Urinary bladder (tissue), 4 donors: ENCODE data around the gene PIP4K2A. TPM values are rescaled to one million over a fixed set of nuclear protein-coding genes. Genes with fewer than 3 reads are reported as not detected.
"Not testable (repeated sequence)": the region's sequence is repeated elsewhere in the genome, so short reads cannot be mapped to it uniquely, and the experiment has no call there.

Experiments used
- DNase-seq: peaks from one replicate; pipeline ENCODE4 v3.0.0-alpha.2; 2015; ENCODE audit errors: extremely low spot score
- H3K27ac ChIP-seq: one replicate; pipeline ENCODE4 v1.5.1; 2013; ENCODE audit warnings: low read depth, mild to moderate bottlenecking, moderate library complexity
- H3K36me3 ChIP-seq: one replicate; pipeline ENCODE4 v1.6.1; 2013; ENCODE audit warnings: mild to moderate bottlenecking, moderate library complexity; ENCODE audit not compliant: insufficient read depth
- H3K4me1 ChIP-seq: one replicate; pipeline ENCODE4 v1.6.1; 2013; ENCODE audit warnings: mild to moderate bottlenecking, moderate library complexity; ENCODE audit not compliant: insufficient read depth
- H3K4me3 ChIP-seq: one replicate; pipeline ENCODE4 v1.5.1; 2013; ENCODE audit warnings: low read depth, low read length
- WGBS: extraction: QIAGEN DNeasy Blood & Tissue Kit; methylation state at CpG from one replicate; pipeline ENCODE4 v1.1.7; 2013; 5-methylcytosine and 5-hydroxymethylcytosine counted together
- polyA plus RNA-seq: library from polyadenylated mRNA; stranded (reverse); fragments of 200-250 nt; gene quantifications from one replicate; pipeline ENCODE4 v1.2.3, GENCODE V29; 2013
- total RNA-seq: library from RNA; depleted of rRNA; stranded (reverse); fragments of >200 nt; gene quantifications from one replicate; pipeline ENCODE4 v1.2.3, GENCODE V29; 2014
- donor health status: healthy with polysubstance abuse.
- donor health status: healthy.

PIP4K2A gene
- total and polyA plus RNA-seq, 2 donors = 27.0 to 29.1 TPM

DNA sequence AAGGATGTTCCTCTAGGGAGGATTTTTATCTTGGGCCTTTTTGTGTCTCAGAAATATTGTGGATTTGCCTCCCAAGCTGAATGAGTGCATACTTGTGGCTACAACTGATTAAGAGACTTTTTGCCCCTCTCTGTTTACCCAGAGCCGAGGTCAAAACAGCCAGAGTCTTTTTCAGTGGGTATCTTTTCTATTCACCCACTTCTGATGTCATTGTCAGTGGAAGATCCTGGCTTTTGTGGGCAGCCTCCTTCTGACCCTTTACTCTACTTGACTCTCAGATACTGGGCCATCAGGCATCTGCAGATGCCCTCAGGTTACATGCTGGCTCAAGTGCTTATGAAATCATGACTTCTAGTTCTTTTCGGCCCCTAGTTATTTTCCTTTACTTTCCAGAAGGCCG lies 19.6 kb upstream of the PIP4K2A start:
- DNase-seq = no peak
- WGBS = 92% methylated on average over 3 of the region's 3 CpGs

DNA sequence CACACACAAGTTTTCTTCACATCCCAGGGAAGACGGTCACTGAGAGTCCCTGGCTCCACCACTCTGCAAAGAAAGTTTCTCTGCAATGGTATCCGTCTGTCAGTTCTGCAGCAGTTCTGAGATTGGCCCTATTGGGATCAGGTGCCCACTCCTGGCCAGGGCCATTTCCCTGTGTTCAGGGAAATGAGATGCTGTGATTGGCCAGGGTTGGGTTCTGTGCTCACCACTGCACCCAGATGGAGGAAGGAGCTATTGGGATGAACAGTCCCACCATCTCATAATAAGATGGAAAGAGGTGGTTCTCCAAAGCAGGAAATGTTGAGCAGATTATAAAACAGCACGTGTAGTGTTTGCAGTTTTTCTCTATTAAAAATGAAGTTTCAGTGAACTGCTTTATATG lies 13.3 kb upstream of the PIP4K2A start:
- H3K27ac ChIP-seq = no peak overlapping the region
- no peaks in the 10 kb centered on the region for H3K4me1 ChIP-seq
- H3K36me3 ChIP-seq = no peaks in the 10 kb centered on the region
- WGBS = 77% methylated on average over 3 of the region's 3 CpGs
- DNase-seq = no peak
- no peak overlapping the region for H3K4me3 ChIP-seq

More for the DNA sequence above, 19.6 kb upstream of the PIP4K2A start:
- no peaks in the 10 kb centered on the region for H3K4me1 ChIP-seq
- no peak overlapping the region for H3K27ac ChIP-seq
- H3K4me3 ChIP-seq = no peak overlapping the region
- no peaks in the 10 kb centered on the region for H3K36me3 ChIP-seq

DNA sequence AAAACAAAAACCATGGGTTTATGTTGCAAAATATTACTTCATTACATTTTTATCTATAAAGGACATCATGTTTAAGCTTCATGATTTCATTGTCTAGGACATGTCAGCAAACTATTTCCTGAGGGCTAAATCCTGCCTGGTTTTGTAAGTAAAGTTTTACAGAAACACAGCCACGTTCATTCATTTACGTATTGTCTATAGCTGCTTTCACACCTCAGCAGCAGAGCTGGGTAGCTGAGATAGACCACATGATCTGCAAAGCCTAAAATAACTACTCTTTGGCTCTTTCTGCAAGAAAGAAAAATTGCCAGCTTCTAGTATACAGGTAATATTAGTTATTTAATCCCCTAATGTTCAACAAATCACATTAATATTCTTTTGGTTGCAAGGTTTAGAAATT lies 12.7 kb upstream of the PIP4K2A start:
- Histone ChIP-seq H3K27ac (no peak overlapping the region), H3K36me3 (no peaks in the 10 kb centered on the region), H3K4me3 (no peak overlapping the region), H3K4me1 (no peaks in the 10 kb centered on the region)
- WGBS = 51% methylated on average over 2 of the region's 2 CpGs
- DNase-seq = no peak

DNA sequence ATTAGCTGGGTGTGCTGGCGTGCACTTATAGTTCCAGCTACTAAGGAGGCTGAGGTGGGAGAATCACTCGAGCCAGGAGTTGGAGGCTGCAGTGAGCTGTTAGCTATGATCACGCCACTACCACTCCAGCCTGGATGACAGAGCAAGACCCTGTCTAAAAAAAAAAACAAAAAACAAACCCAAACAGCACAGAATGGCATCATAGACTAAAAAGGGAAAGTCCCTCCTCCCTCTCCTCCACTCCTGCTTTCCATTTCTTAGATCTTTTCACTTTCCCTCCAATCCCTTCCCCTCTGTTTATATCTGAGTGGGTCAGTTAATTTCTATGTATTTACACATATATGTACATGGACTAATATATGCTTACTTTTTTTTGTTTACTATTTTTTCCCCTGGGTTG lies 10.4 kb upstream of the PIP4K2A start:
- DNase-seq = no peak
- WGBS = 90% methylated on average over 3 of the region's 3 CpGs
- H3K4me3 ChIP-seq = no peak overlapping the region

DNA sequence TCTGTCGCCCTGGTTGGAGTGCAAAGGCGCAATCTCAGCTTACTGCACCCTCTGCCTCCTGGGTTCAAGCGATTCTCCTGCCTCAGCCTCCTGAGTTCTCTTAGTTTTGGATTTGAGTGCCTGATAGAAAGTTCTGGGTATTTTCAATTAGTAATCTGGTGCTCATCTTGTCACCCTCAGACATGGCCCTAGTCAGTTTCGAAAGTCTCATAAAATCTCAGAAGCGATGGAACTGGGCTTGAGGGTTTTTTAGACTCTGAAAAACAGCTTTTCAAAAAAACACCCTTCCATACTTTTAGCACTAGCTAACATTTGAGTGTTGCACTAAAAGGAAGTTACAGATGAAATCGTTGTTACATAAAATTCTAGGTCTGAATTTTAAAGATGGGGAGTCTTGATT lies 9.4 kb upstream of the PIP4K2A start:
- Histone ChIP-seq H3K27ac (no peak overlapping the region), H3K4me1 (no peaks in the 10 kb centered on the region), H3K36me3 (no peaks in the 10 kb centered on the region), H3K4me3 (no peak overlapping the region)
- DNase-seq = no peak
- 84% methylated on average over 6 of the region's 6 CpGs for WGBS

More for the DNA sequence above, 10.4 kb upstream of the PIP4K2A start:
- Histone ChIP-seq H3K4me1 (no peaks in the 10 kb centered on the region), H3K36me3 (no peaks in the 10 kb centered on the region), H3K27ac (no peak overlapping the region)

DNA sequence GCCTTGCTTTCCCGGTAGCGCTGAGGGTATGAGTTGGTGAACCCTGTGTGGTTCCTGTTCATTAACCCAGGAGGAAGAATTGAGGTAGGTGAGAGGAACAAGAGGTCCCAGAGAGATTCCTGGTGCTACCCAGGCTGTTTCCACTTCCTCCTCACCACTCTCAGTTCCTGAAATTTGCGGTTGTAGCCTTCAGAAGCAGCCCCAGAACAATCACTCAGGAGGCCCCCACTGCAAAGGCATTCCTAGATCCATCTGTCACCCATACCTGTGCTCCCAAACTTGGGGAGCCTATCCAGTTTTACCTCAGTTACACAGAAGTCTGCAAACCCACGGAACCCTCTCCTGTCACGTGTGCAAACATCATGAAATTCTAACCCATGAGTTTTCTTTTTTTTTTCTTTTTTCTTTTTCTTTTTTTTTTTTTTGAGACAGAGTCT lies 9.0 kb upstream of the PIP4K2A start:
- Histone ChIP-seq H3K4me1 (no peaks in the 10 kb centered on the region), H3K4me3 (no peak overlapping the region), H3K27ac (no peak overlapping the region), H3K36me3 (no peaks in the 10 kb centered on the region)
- no peak for DNase-seq
- 81% methylated on average over 5 of the region's 5 CpGs for WGBS

DNA sequence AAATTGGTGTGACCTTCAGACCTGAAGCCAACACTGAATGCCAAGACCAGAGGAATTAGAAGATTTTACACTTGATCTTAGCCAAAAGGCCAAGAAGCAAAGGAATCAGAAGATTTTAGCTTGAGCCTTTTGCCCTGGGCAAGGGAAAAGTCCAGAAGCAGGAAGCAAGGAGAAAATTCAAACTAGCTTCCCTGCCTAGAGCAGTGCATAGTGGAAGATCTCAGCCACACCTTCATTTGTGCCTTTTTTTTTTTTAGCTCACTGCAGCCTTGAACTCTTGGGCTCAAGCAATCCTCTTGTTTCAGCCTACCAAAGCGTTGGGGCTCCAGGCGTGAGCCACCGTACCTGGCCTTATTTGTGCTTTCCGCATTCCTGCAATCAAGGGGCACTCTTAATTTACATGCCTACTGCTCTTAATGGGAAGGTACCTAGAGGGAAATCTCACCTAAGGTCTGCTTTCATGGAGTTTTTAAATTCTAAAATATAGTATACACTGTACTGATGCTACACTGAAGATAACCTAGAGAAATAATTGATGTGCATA lies 8.3 kb upstream of the PIP4K2A start:
- 90% methylated on average over 4 of the region's 4 CpGs for whole genome bisulfite sequencing
- DNase-seq = no peak
- H3K36me3 ChIP-seq = no peaks in the 10 kb centered on the region
- no peak overlapping the region for H3K4me3 ChIP-seq
- H3K27ac ChIP-seq = no peak overlapping the region
- no peaks in the 10 kb centered on the region for H3K4me1 ChIP-seq

DNA sequence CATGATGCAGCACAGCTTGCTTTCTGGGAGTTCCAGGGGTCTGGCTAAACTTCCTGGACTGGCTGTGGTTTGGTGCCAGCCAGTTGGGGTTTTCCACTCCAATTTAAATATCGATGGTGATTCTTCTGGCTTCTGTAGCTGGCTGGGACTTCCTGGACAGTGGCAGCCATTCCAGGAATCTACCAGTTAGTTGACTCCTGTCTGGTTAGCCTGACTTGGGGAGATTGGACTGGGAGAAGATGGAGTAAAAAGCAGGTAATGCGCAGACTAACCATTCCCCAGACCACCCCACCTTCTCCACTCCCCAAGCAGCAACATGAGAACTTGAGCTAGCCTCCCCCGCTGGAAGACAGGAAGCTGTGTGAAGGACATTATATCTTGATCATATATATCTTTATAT lies 6.3 kb upstream of the PIP4K2A start:
- Histone ChIP-seq H3K27ac (no peak overlapping the region), H3K36me3 (no peaks in the 10 kb centered on the region), H3K4me1 (no peaks in the 10 kb centered on the region), H3K4me3 (no peak overlapping the region)
- WGBS = 81% methylated on average over 3 of the region's 3 CpGs
- DNase-seq = no peak

DNA sequence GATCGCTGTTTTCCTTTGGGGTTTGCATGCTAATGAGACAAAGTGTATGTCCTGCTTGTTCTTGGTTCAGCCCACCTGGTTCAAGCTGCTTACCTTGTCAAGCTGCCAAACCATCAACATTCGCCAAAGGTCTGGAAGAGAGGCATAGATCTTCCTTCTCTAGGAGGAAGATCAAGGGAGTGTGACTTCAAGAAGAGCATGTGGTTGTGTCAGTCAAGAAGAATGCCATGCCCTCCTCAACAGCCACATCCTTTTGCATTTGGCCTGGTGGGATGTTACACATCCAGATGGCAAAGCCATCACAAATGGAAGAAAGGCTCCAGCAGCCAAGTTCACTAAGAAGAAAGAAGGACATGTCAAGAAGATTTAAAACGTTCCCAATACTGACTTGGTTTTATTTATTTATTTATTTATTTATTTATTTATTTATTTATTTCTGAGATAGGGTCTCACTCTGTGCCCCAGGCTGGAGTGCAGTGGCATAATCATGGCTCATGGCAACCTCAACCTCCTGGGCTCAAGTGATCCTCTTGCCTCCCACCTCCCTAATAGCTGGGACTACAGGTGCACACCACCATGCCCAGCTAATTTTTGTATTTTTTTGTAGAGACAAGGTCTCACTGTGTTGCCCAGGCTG lies 5.1 kb upstream of the PIP4K2A start:
- no peak overlapping the region for H3K4me3 ChIP-seq
- 89% methylated on average over 3 of the region's 3 CpGs for WGBS
- no peak for DNase-seq
- no peaks in the 10 kb centered on the region for H3K4me1 ChIP-seq
- H3K27ac ChIP-seq = no peak overlapping the region
- no peaks in the 10 kb centered on the region for H3K36me3 ChIP-seq

DNA sequence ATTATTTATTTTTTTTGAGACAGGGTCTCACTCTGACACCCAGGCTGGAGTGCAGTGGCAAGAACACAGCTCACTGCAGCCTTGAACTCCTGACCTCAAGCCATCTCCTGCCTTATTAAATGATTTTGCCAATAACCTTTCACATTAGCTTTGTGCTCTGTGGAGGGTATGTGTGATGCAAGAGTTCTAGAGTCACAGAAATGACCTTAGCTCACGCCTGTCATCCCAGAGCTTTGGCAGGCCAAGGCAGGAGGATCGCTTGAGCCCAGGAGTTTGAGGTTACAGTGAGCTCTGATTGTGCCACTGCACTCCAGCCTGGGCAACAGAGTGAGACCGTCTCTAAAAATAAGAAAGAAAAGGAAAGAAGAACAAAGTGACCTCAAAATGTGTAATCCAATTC lies 4.3 kb upstream of the PIP4K2A start:
- not testable (repeated sequence) for DNase-seq, H3K4me3 ChIP-seq, H3K27ac ChIP-seq, H3K4me1 ChIP-seq, H3K36me3 ChIP-seq
- WGBS = 88% methylated on average over 3 of the region's 3 CpGs

DNA sequence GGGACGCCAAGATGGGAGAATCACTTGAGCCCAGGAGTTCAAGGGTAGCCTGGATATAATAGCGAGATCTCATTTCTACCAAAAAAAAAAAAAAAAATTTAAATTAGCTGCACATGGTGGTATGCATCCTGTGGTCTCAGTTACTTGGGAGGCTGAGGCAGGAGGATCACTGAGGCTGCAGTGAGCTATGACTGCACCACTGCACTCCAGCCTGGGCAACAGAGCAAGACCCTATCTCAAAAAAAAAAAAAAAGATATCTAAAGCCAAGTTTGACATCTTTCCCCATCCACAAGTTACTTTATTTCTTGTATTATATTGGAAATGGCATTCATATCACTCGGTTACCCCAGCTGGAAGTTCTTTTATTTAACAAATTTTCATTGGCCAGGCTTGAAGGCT lies 3.4 kb upstream of the PIP4K2A start:
- Histone ChIP-seq H3K27ac (no peak overlapping the region), H3K4me3 (no peak overlapping the region), H3K36me3 (no peaks in the 10 kb centered on the region), H3K4me1 (no peaks in the 10 kb centered on the region)
- DNase-seq = no peak
- WGBS = 92% methylated on average over 3 of the region's 3 CpGs

DNA sequence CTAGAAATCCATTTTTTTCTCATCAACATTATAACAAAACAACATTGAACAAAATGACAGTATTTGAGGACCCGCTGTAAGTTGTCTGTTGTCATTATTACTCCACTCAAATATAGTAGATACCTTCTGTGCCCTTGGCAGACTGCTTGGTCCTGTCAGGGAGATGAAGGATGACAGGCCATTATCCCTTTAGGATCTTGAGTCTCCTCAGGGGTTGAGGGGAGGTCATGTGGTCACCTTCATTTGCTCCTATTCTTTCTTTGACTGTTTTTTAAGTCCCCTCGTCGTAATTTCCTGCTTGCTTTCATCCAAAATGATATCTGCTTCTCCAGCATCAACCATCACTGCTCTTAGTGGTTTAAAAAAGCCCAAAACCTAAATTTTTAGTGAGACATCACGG lies 2.6 kb upstream of the PIP4K2A start:
- 81% methylated on average over 4 of the region's 4 CpGs for WGBS
- no peak for DNase-seq
- no peak overlapping the region for H3K27ac ChIP-seq
- no peak overlapping the region for H3K4me3 ChIP-seq
- no peaks in the 10 kb centered on the region for H3K4me1 ChIP-seq
- H3K36me3 ChIP-seq = no peaks in the 10 kb centered on the region

DNA sequence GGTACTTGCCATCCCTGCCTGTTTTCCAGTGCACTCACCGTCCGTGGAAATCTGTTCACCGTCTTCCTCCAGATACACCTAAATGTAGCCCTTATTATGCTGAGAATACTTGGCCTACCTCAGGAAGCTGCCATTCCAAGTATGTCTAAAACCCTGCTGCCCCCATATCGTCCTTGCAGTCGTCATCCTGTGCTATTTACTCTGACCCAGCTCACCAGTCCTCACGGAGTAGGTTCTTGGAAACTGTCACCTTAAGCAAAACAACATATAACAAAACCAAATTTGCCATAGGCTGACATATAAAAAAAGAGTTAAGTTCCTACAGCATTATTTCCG lies 880 bp upstream of the PIP4K2A start:
- WGBS = 83% methylated on average over 7 of the region's 7 CpGs
- no peak overlapping the region for H3K4me3 ChIP-seq
- no peak overlapping the region for H3K27ac ChIP-seq
- DNase-seq = no peak
- no peaks in the 10 kb centered on the region for H3K36me3 ChIP-seq
- no peaks in the 10 kb centered on the region for H3K4me1 ChIP-seq

DNA sequence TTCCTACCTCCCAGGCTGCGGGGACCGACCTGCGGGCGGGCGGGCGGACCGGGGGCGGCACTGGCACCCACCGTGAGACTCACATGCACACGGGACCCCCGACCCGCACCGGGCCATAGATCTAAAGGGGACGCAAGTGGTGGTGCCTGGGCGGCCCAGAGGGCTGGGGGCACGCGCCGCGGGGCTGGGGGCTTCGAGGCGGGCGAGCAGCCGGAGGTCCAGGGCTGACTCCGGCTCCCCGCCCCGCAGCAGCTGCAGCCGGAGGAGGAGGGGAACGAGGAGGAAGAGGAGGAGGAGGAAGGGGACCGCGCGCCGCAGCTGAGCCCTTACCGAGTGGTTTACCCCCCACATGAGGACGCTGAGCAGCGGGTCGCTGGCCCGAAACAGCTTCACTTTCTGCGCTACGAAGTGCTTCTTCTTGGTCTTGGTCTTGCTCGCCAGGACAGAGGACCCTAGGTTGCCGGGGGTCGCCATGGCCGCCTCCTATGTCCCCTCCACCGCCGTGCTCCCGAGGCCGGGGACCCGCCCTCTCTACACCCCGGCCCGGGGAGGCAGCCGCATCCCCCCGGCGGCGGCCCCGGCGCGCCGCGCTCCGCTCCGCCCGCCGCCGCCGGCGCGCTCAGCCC lies 412 bp downstream of the PIP4K2A start:
- peak overlapping the region; percentile 62 for H3K27ac ChIP-seq
- H3K4me1 ChIP-seq = no peaks in the 10 kb centered on the region
- DNase-seq = no peak
- no peaks in the 10 kb centered on the region for H3K36me3 ChIP-seq
- under 1% methylated on average over 67 of the region's 67 CpGs for WGBS
- peak overlapping the region; percentile 99 for H3K4me3 ChIP-seq
